Measurements from ENCODE around the gene ACOXL. TPM values are rescaled to one million over a fixed set of nuclear protein-coding genes. Genes with fewer than 3 reads are reported as not detected.

The ACOXL gene
- total and polyA plus RNA-seq, 2 of the 8 experiments (the other 6 are each of a cell fraction or from before 2014, with no cell fraction given): 11.4 to 20.6 TPM

DNA sequence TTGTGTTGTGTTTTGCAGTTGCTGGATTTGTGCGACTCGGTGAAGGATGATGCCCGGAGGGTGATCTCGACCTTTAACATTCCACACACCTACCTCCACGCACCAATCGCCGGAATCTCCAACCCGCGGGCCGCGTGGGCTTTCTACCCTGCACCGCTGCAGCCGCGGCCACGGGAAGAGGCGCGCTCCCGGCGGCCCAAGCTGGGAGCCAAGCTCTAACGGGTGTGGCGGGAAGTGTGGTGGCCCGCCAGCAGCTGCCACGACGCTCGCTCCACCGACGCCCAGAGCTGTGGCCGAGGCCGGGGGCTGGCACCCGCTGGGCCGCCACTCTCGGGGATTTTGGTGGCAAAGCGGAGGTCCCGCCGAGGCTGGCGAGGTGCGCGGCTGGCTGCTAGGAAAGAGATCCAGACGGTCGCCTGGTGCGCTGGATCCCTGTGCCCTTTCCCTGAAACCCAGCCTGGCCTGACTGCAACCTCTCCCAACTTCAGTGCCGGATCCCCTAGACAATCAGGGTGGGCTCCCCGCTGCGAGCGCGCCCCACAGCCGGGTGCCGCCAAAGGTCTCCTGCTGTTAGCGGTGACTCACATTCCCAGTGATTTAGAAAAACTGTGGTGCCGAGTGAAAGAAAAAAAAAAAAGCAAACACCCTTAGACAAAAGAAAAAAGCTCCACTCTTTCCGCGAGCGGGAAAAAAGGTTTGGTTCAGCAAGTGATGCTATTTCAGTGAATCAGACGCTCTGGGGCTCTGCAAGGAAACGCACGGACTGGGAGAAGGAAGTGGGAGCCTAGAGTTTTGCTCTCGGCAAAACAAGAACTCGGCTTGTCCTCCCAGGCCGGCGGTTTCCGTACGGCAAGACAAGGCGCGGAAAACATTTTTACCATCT, 385.5 kb downstream of the ACOXL start (continued):
- TF ChIP-seq, protein P1, sequence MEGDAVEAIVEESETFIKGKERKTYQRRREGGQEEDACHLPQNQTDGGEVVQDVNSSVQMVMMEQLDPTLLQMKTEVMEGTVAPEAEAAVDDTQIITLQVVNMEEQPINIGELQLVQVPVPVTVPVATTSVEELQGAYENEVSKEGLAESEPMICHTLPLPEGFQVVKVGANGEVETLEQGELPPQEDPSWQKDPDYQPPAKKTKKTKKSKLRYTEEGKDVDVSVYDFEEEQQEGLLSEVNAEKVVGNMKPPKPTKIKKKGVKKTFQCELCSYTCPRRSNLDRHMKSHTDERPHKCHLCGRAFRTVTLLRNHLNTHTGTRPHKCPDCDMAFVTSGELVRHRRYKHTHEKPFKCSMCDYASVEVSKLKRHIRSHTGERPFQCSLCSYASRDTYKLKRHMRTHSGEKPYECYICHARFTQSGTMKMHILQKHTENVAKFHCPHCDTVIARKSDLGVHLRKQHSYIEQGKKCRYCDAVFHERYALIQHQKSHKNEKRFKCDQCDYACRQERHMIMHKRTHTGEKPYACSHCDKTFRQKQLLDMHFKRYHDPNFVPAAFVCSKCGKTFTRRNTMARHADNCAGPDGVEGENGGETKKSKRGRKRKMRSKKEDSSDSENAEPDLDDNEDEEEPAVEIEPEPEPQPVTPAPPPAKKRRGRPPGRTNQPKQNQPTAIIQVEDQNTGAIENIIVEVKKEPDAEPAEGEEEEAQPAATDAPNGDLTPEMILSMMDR (IDR thresholded peaks at IDR 0.05; ENCODE audit: control extremely low read depth in 1 of 3, insufficient read depth in 1 of 3, low read depth in 1 of 3, low read length in 3 of 3): no peak
- TF ChIP-seq RBBP5 (IDR thresholded peaks at IDR 0.05; ENCODE audit: borderline replicate concordance, low read depth, low read length) (0 out of 2 replicates have a peak, but pooled peaks have one; percentile 28), CHD2 (IDR thresholded peaks at IDR 0.05; ENCODE audit: low read length) (no peak)
